H1 (cell line): Measurements from ENCODE around the gene CSNK2A3. TPM values are rescaled to one million over a fixed set of nuclear protein-coding genes. Genes with fewer than 3 reads are reported as not detected.

Source experiments
- BRCA1 ChIP-seq: IDR thresholded peaks from 2 replicates; pipeline ENCODE4 v1.6.1; 2012; ENCODE audit warnings: low read depth, low read length, improper control_type of control experiment
- CEBPB ChIP-seq: IDR thresholded peaks from 2 replicates; pipeline ENCODE4 v1.6.1; 2012; ENCODE audit warnings: low read depth, low read length
- CTBP2 ChIP-seq: IDR thresholded peaks from 2 replicates; pipeline ENCODE4 v1.7.0; 2011; ENCODE audit warnings: borderline replicate concordance, mild to moderate bottlenecking, moderate library complexity, mixed read lengths, low read length; ENCODE audit not compliant: insufficient read depth, insufficient read length
- POLR2AphosphoS5 ChIP-seq: IDR thresholded peaks from 2 replicates; pipeline ENCODE4 v1.6.1; 2011; ENCODE audit warnings: low read depth, low read length
- polyA plus RNA-seq, 7 experiments: library from polyadenylated mRNA; depleted of rRNA in 3 of 7; stranded (reverse) in 5 of 7; unstranded in 2 of 7; fragments of >200 nt in 5 of 7; fragments of 200-250 nt in 2 of 7; gene quantifications; 1 replicate in 5 of 7; 2 replicates in 1 of 7; 4 replicates in 1 of 7; pipeline versions ENCODE4 v1.2.1 to v1.2.3, GENCODE V29; 2011 to 2013; ENCODE audit warnings: missing spikeins in 2 of 7, mixed read lengths in 2 of 7
- total RNA-seq: library from RNA; stranded (reverse); fragmentation: NEBNext Ultra II Directional; extraction: Animal tissue kit (Norgen Biotek cat#: 25700); gene quantifications from 2 replicates; pipeline ENCODE4 v1.2.1, GENCODE V29; 2021

The CSNK2A3 gene
- total and polyA plus RNA-seq, 2 of the 8 experiments (the other 6 are each of a cell fraction or from before 2014, with no cell fraction given) = 0.69 to 1.0 TPM

DNA sequence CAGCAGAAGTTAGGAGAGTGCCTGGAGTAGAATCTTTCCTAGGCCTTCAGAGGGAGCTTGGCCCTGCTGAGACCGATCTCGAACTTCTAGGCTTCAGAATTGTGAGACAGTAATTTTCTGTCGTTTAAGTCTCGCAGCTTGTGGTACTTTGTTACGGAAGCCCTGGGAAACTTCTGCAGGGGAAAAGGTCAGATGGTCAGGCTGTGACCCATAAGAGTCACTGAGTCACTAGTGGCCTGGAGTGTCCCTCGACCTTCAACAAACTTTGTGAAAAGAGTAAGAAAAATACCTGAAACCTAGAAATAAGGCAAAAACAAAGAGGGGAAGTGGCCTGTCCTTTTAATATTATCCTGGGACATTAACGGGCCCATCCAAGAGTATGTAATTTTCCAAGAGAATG, 34.6 kb downstream of the CSNK2A3 start (continued):
- TF ChIP-seq CTBP2 (no peak), CEBPB (no peak), POLR2AphosphoS5 (no peak), BRCA1 (no peak)
